GM19238 (cell line): ENCODE results near the gene LOXL4.

Experiments
- DNase-seq: peaks from one replicate; pipeline ENCODE4 v3.0.0; 2011; ENCODE audit warnings: low spot score; ENCODE audit not compliant: insufficient read length

The LOXL4 gene

DNA sequence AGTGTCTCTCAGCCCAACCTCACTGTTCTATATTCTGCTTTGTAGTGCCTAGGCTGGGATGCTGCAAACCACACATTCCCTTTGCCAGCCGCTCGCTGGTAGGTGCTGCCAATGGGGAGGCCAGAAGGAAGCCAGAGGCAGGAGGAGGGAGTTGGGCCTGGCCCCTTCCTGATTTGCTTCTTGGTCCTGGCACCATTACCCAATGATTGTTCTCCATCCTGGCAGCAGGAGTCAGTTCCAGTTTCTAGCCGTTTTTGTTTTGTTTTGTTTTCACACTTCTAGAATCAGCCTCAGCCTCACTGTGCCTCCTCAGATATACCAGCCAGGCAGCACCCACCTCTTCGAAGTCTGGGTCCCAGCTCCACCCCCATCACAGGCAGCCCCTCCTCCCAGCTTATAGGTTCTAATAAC is 27.4 kb upstream of the LOXL4 start:
- DNase-seq, result no peak

DNA sequence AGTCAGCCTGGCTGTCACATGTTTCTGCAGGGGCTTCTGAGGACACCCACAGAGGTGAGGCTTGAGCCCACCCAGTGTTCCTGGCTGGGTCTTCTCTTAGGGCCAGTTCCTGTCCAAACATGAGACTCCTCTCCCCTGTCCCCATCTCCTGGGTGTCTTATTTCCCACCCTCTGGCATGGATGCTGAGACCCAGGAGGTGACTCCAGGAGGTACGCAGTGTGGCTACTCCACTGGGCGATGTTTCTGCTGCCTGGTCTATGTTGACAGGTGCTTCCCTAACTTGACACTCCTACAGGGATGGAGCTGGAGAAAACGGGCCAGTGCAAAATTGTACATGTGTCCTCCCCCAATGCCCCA is 26.3 kb upstream of the LOXL4 start:
- no peak for DNase-seq

DNA sequence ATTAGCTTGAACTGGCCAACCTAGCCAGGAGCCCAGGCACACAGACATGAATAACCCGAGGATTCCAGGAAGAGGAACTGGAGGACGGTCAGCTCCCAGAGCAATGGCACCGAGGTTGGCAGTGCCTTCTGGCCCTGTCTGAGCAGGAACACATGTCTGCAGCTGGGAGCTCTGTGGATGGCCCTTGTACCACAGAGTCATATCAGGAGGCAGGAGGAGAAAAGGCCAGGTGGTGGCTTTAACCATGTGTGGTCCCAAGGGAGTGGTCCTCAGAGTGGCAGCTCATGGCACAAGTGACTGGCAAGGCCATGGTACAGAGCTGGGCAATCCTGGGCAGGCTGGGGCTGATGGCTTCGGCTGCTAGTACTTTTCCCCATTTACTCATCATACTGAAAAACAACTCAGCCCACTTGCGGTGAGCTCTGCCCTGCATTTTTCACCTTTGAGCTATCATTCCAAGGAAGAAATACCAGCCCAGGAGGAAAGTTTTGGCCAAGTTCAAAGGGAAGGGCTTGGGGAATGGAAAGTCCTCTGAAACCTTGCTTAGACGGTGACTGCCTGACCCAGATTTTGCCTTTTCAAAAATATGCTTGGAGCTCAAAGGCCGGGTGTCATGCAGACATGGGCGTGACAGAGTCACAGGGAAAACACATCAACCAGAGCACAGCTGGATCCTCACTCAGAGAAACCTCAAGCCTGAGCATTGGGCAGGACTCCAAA is 25.7 kb upstream of the LOXL4 start:
- DNase-seq, result no peak

DNA sequence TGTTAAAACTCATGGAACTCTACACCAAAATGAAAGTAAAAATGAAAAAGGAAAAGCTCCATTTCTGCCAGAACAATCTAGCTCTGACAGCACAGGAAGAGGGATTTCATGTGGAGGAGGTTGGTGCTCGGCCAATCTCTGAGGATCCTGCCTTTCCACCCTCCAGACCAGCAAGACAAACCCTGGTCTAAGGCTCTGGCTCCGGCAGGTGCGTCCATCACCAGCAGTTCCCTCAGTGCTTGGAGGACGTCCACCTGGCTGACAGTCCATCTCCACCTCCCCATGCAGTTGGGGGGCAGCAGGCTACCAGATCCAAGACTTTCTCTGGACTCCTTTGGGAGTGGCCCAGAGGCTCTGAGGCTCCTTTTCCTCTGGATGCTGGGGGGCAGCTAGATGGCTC is 25.0 kb upstream of the LOXL4 start:
- no peak for DNase-seq

DNA sequence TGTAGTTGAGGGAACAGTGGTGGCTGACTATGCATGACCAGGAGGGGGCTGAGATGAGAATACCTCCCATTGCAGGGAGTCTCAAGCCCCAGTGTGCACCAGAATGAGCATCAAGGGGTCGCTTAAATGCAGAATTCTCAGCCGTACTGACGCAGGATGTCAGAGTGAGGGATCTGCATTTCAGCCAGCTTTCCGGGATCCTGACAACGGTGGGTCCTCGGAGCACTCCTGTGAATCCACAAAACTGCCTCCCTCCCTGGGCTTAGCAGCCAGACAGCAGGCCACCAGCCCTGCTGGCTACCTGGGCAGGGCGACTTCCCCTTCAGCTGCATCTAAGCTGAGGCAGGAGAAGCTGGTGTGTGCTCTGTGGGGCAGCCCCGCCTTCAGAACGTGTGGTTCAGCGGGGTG is 21.8 kb upstream of the LOXL4 start:
- no peak for DNase-seq

DNA sequence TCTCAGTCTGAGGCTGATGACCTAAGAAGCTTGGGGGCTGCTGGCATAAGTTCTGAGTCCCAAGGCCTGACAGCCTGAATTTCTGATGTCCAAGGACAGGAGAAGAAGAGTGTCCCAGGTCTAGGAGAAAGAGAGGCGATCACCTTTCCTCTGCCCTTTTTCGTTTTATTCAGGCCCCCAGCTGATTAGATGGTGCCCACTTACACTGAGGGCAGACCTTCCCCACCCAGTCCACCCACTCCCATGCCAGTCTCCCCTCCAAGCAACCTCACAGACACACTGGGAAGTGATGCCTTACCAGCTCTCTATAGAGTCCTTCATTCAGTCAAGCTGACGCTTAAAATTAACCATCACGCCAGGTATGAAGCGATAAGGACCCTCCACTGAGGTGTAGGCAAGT is 19.3 kb upstream of the LOXL4 start:
- no peak for DNase-seq

DNA sequence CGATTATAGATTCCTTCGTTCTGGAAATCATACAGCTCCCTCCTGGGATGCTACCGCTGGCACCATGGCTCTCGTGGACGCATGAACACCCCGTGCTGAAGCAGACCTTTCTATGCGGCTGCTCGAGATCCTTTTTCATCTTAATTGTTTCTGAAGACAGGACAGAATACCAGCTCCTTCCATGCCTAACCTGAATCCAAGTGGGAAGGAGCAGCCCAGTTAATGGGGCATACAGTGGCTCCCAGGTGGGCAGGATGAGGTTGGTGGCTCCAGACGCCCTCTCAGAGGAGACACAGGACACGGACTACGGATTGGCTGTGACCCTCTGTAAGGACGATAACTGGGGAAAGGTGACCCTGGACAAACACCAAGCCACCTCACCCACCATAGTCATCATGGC is 18.4 kb upstream of the LOXL4 start:
- no peak for DNase-seq

DNA sequence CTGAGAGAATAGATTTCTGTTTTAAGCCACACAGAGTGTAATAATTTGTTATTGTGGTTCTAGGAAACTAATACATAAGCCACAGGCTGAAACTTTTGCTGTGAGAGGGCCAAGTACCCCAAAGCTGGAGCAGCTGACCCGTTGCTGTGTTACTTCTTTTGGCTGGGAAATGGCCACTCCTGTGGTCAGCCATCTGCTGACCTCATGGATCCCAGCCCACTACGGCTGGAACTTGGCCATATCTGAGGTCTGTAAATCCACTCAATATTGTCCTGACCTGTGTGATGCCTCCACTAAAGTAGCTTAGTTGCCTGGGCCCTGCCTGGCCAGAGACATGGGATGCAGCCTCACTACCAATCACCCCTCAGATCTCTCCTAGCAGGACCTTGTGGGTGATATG is 17.4 kb upstream of the LOXL4 start:
- DNase-seq, result no peak

DNA sequence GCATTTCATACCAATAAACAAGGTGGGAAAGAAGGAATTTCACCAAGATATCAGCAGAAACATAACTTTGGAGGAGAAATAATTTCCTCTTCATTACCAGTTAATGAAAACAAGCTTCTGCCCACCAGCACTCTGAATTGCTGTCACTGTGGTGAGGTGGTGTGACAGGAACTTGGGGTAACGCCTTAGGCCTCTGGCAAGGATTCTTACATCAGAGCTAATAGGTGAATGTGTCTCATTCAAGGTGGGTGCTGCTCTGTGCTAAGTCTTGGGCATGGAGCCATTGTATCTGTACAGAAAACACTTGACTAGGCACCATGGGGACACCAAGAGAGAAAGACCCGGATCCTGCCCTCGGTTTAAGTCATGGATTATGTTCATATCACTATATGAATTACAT is 8.3 kb upstream of the LOXL4 start:
- DNase-seq, result no peak

DNA sequence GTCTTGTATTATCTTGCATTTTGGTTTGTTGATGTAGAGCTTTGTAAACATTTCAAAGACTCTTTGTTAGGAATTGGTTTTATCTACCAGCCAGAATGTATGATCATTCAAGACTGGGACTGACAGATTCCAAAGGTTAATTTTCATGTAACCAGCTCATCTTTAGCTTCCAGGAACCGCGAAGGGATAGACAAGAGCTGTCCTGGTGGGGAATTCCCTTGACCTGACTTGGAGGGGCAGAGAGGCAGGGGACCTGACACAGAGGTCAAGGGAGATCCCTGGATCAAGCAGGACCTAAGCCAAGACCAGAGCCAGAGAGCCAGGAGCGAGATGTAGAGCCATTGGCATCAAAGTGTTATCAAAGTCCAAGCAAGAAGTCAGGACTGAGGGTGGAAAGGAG is 6.6 kb upstream of the LOXL4 start:
- DNase-seq, result no peak

DNA sequence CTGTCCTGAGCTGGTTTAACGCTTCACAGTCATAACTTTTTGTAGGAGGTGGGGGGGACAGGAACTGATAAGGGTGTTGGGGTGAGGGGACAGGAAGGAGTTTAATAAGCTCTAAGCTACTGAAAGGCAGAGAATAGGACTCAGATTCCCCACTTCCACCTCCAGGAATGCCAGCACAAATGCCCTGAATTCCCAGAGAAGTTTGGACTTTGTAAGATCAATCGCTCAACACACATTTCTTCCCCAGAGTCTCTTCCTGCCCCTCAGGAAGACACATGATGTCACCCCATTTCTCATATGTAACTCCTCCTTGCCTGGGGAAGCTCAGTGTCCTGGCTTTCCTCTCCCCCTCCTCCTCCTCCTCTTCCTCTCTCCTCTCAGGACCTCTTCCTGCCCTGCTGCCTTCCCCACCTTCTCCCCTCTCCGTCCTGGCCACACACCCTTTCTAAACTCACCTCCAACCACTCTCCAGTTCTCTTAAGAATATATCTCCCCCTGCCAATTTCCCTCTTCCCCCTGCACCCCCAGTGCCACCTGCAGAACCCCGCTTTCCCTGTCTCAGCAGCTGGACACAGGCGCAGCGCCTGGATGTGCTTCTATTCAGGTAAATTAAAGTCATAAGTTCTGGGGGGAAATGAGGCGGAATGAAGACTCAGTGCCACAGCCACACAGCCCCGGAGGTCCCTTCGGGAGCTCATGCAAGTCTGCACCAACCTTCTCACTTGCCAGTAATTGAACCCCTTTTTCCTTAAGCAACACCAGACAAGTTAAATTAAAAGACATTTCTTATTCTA is 5.3 kb upstream of the LOXL4 start:
- DNase-seq, result no peak

DNA sequence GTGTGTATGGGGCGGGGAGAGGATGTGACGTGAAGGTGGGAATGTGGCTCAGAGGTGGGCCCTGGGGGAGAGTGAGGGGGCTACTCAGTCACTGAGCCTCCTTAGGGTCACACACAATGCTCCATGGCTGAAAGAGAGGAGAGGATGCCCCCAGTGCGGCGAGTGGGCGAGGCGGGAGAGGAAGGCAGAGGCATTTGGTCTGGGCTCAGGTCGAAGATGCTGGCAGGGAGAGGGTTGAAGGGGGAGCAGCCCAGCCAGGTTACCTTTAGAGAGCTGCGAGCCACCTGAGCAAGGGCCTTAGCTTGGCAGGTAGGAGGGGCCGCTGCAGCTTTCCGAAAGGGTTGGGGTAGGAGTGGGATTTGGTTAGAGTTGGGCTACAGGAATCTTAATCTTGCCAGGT is 4.7 kb upstream of the LOXL4 start:
- DNase-seq, result no peak

DNA sequence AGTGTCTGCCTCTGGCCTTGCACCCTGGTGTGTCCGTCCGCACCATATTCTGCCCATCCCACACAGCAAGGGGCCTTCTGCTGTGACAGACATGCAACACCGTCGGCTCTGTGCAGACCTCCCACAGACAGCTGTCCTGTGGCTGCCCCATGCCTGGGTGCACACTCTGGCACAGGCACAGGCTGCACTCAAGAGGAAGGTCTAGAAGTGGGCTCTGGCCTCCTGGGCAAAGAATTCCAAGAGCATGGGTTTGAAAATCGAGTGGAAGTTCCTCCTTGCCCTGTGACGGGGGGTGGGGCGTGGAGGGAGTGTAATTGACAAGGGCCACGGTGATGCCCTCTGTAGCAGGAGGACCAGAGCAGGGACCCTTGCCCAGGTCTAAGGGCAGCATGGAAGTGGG is 4.3 kb upstream of the LOXL4 start:
- DNase-seq, result no peak

DNA sequence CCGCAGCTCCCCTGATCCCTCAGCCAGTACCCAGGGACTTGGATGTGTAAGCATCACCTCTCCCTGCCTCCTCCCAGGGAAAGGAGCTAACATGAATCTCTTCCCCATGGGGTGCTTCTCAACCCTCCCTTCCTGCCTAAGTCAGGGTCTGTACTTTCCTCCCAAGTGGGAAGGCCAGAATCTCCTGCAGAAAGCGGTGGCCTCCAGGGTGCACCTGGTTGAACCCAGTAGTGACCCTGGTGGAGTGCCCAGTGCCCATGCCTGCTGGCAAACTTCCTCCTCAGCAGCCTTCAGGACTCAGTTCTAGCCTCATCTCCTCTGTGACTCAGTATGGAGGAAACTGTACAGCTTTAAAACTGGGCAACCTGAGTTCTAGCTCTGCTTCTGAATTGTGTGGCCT is 2.8 kb upstream of the LOXL4 start:
- DNase-seq, result no peak

DNA sequence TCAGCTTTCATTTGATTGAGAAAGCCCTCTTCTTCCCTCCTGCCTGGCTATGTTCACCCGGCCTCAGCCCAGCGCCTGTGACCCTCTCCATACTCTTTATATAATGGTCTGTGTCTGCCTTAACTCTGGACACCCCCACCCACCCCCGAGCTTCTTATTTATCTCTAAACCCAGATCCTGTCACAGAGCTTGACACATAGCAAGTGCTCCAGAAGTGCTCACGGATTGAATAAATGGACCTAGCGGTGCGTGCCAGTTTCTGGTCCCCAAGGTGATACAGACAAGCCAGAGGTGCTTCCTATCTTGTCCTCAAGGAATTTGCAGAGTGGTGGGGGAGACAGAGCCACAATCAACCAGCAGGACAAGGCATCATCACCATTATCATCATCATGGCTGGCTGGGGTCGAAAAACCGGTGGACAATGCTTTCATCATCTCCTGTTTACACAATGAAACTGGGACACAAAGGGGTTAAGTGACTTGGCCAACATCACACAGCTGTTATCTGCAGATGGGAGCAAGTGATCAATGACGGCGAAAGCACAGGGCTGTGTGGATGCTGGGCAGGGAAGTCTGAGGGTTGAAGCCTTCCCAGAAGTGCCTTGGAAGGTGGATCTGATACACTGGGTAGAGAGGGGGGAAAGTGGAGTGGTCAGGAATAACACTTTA is 2.2 kb upstream of the LOXL4 start:
- DNase-seq, result no peak

DNA sequence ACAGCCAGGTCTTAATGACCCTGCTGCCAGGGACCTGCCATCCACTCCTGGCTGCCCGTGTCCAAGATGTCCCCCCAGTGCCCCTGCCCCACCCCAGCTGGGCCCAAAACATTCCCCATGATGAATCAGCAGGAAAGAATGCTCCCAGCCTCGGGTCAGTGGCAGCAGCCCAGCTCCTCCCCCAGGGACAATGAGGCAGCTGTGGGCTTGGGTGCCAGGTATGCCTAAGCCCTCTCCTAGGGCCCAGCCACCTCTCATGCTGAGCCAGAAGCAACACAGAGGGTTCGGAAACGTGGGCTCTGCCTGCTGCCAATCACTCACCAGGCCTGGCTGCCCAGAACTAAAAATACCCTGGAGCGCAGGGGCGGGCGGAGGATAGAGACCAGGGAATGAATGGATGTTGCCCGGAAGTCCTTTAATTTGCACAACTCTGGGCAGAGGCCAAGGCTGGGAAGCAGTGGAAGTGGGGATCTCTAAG is 1.5 kb upstream of the LOXL4 start:
- DNase-seq, result no peak

DNA sequence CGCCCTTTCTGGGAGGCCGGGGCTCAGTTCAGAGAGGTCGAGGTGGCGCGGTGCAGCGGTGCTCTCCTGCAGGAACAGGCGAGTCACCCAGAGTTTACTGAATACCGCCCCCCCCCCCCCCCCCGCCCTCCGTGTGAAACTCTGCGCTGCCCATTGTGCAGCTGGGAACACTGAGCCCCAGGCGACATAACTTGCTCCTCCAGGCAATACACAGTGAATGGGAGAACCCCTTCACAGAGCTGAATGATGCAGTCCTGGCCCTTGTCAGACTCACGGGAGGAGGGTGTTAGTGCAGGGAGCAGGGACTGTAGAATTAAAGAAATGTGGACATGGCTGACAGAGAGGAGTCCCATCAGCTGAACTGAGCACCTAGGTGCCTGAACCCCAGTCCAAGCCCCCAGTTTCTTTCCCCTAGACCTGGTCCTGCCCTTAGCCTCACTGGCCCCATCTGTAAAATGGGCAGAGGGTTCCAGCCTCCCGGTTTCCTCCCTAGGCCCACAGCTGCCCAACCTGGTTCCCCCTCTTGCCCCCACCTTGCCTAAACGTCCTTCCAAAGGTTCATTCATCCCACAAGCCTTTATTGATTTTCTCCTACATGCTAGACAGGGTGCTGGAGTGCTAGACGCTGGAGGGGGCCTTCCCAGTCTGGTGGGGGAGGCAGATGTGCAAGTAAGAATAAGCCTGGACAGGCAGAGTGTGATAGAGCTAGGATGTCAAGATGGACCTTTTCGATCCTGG is 869 bp upstream of the LOXL4 start:
- no peak for DNase-seq

DNA sequence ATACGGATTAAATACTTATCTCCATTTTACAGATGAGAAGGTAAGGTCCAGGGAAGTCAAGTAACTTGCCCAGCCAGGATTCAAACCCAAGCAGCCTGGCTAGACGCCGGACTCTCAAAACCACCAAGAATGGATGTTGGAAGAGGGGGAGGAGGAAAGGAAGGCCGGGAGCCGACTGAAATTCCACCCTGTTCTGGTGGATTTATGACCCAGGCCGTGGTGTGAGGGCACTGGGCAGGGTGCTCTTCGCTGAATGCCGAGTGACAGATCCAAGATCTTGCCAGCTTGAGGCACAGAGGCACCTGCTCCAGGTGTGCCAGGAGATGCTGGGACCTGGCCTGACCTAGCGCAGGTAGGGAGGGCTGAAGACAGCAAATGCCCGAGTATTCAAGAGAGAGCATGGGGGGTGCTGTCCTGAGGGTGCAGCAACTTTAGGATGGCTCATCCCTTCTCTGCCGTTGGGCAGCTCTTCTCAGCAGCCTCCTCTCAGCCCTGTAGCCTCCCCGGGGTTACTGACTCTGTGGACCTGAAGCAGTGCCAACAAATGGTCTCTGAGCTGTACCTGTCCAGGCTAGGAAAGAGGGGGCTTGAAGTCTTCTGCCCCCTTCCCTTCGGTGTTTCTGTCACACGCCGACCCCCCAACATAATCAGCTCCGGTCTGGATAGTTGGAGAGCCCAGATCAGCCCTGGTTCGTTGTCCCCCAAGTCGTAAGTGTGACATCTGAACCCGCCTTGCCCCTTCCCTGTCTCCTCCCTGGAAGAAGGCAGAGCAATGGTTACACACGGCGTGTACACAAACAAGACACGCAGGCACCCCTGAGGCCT is 713 bp downstream of the LOXL4 start:
- no peak for DNase-seq

DNA sequence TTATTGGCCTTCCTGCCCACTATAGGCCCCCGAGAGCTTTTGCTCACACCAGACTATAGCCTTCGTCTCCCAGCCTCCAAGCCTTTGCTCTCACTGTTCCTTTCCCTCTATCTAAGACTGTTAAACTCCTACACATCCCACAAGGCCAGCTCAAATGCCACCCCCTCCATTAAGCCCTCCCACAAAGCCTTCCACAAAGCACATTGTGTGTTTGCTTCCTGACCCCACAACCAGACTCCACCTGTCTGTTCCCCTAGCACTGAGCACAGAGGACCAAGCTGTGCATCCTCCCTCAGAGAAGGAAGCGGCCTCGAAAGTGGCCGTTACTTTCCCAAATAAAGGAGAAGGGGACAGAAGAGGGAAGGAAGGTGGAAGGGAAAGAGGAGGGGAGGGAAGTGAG is 1.3 kb downstream of the LOXL4 start:
- no peak for DNase-seq

DNA sequence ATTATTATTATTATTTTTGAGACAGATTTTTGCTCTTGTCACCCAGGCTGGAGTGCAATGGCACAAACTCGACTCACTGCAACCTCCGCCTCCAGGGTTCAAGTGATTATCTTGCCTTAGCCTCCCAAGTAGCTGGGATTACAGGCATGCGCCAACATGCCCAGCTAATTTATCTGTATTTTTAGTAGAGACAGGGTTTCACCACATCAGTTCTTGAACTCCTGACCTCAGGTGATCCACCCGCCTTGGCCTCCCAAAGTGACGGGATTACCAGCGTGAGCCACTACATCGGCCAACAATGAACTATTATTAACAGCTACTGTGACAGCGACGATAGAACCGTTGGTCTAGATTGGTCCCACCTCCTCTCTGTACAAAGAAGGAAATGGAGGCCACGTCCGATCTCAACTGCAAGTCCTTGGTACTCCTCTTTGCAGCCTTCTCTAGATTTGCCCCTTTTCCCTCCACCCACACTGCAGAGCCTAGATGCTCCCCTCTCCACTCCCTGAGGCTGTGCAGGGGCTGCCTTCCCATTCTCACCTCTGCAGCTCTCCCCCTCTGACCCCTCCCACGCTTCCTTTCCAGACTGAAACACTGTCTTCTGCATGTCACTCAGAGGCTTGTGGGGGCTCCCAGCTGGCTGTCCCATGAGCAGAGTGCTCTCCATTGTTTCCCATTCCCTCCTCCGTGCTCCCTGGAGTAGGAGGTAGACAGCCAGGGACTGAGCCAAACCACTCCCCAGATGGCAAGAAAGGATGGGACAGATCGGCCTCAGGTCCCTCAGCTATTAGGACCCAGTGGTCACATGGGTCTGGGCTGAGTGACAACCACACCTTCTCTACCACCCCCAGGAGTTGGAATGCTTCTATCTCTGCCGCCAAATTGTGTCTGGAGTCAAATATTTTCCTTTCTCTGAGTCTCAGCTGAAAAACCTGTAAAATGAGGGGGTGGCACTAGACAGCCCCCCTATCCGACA is 2.3 kb downstream of the LOXL4 start:
- no peak for DNase-seq
